B cell (primary cell): ENCODE measurements around the gene VASH1. TPM values are rescaled to one million over a fixed set of nuclear protein-coding genes. Genes with fewer than 3 reads are reported as not detected.

Experiments
- ATAC-seq: fragments of 200-7000 bp; cut with Tn5 transposase; one replicate; pipeline ENCODE4 v1.10.0; 2021; ENCODE audit warnings: low read depth, mild to moderate bottlenecking, moderate number of reproducible peaks, moderate library complexity
- CTCF ChIA-PET: fragments of 350-600 bp; sonication (Branson Sonifier 250); formaldehyde crosslinking; loops from one replicate; lab custom pipeline; 2021; ENCODE audit warnings: antibody characterized with exemption, inconsistent platforms; lab: Charles Lee
- POLR2A ChIA-PET: fragments of 350-600 bp; sonication (Branson Sonifier 250); formaldehyde crosslinking; loops from one replicate; lab custom pipeline; 2021; ENCODE audit warnings: antibody characterized with exemption; lab: Charles Lee
- DNase-seq: peaks from one replicate; pipeline ENCODE4 v3.0.0; 2013
- H2AFZ ChIP-seq: 2 replicates; pipeline ENCODE4 v1.6.1; 2012; ENCODE audit warnings: mild to moderate bottlenecking, low read depth, low read length; ENCODE audit not compliant: insufficient read depth, poor library complexity, severe bottlenecking
- H3K27ac ChIP-seq, 2 donors: 1 replicate in 1 of 2; 2 replicates in 1 of 2; pipeline ENCODE4 v1.5.1; 2012 to 2013; ENCODE audit warnings: low read length in 2 of 2, mild to moderate bottlenecking in 2 of 2, moderate library complexity in 1 of 2
- H3K27me3 ChIP-seq, 4 experiments: fragments of 200-600 bp in 1 of 4; sonication (generic) in 1 of 4; replicated peaks in 1 of 4; 1 replicate in 2 of 4; 2 replicates in 2 of 4; pipeline versions ENCODE4 v1.6.1 to v1.7.0; 2013 to 2016; ENCODE audit warnings: low read length in 3 of 4, mild to moderate bottlenecking in 2 of 4, mixed read lengths in 1 of 4, moderate library complexity in 1 of 4; ENCODE audit not compliant: insufficient read depth in 4 of 4, control insufficient read depth in 3 of 4; ENCODE audit errors: control extremely low read depth in 1 of 4
- H3K36me3 ChIP-seq, 2 experiments: replicated peaks in 1 of 2; 1 replicate in 1 of 2; 2 replicates in 1 of 2; pipeline versions ENCODE4 v1.6.1 to v1.7.1; 2013; ENCODE audit warnings: low read length in 1 of 2; ENCODE audit not compliant: insufficient read depth in 2 of 2, control insufficient read depth in 1 of 2; ENCODE audit errors: control extremely low read depth in 1 of 2, extremely low read depth in 1 of 2
- H3K4me1 ChIP-seq, 2 donors: fragments of 200-600 bp in 1 of 2; sonication (generic) in 1 of 2; 1 replicate in 1 of 2; 2 replicates in 1 of 2; pipeline versions ENCODE4 v1.5.1 to v1.6.1; 2013 to 2017; ENCODE audit warnings: low read length in 2 of 2; ENCODE audit not compliant: control insufficient read depth in 2 of 2, insufficient read depth in 2 of 2
- H3K4me2 ChIP-seq: replicated peaks from 2 replicates; pipeline ENCODE3; 2012; ENCODE audit warnings: mild to moderate bottlenecking, low read depth, low read length; ENCODE audit not compliant: poor library complexity, severe bottlenecking
- H3K4me3 ChIP-seq, 5 experiments: fragments of 200-600 bp in 1 of 5; sonication (generic) in 1 of 5; 1 replicate in 3 of 5; 2 replicates in 2 of 5; pipeline versions ENCODE4 v1.5.1 to v1.7.0; 2011 to 2016; ENCODE audit warnings: low read length in 4 of 5, mild to moderate bottlenecking in 4 of 5, low read depth in 2 of 5, control low read depth in 1 of 5, moderate library complexity in 1 of 5; ENCODE audit not compliant: insufficient read depth in 1 of 5; ENCODE audit errors: control extremely low read depth in 1 of 5, extremely low read depth in 1 of 5
- H3K79me2 ChIP-seq: fragments of 200-600 bp; sonication (generic); one replicate; pipeline ENCODE4 v1.6.0; 2016; ENCODE audit warnings: low read length; ENCODE audit not compliant: control insufficient read depth, insufficient read depth
- H3K9ac ChIP-seq: fragments of 200-600 bp; sonication (generic); 2 replicates; pipeline ENCODE4 v1.6.1; 2017; ENCODE audit warnings: mild to moderate bottlenecking, low read length, moderate library complexity
- H3K9me3 ChIP-seq, 3 donors: one replicate each; pipeline versions ENCODE4 v1.6.1 to v1.7.1; 2013; ENCODE audit warnings: low read length in 2 of 3; ENCODE audit not compliant: control insufficient read depth in 2 of 3, insufficient read depth in 1 of 3; ENCODE audit errors: control extremely low read depth in 1 of 3
- H4K20me1 ChIP-seq: 2 replicates; pipeline ENCODE4 v1.6.0; 2012; ENCODE audit warnings: mild to moderate bottlenecking, low read length; ENCODE audit not compliant: insufficient read depth, control insufficient read depth, poor library complexity, severe bottlenecking
- H3K27ac Mint-ChIP-seq: one replicate; pipeline ENCODE4 v1.8.0; 2021; ENCODE audit warnings: mixed read lengths
- H3K27me3 Mint-ChIP-seq: one replicate; pipeline ENCODE4 v1.8.0; 2021; ENCODE audit warnings: mixed read lengths
- H3K4me1 Mint-ChIP-seq: one replicate; pipeline ENCODE4 v1.8.0; 2021; ENCODE audit warnings: mixed read lengths
- H3K4me3 Mint-ChIP-seq: one replicate; pipeline ENCODE4 v1.8.0; 2021; ENCODE audit warnings: mixed read lengths
- H3K9me3 Mint-ChIP-seq: one replicate; pipeline ENCODE4 v1.8.0; 2022; ENCODE audit warnings: mixed read lengths; ENCODE audit not compliant: insufficient read depth
- CTCF ChIP-seq: fragments of 200-600 bp; IDR thresholded peaks from one replicate; pipeline ENCODE4 v1.8.0; 2022; ENCODE audit warnings: antibody characterized with exemption, mild to moderate bottlenecking
- EZH2 ChIP-seq: IDR thresholded peaks from 2 replicates; pipeline ENCODE4 v1.6.1; 2012; ENCODE audit warnings: borderline replicate concordance, low read depth, mild to moderate bottlenecking, moderate library complexity, low read length; ENCODE audit not compliant: insufficient read depth, poor library complexity, severe bottlenecking
- WGBS: methylation state at CpG from one replicate; pipeline ENCODE4 v1.1.5; 2013; ENCODE audit warnings: missing lambda C conversion rate; ENCODE audit not compliant: insufficient coverage; 5-methylcytosine and 5-hydroxymethylcytosine counted together
- intact Hi-C: fragments of 100-400 bp; cut with micrococcal nuclease; formaldehyde crosslinking; loops from one replicate; pipeline ENCODE4 v1.10.0; 2022
- polyA plus RNA-seq: library from polyadenylated mRNA; depleted of rRNA; stranded (reverse); fragments of >200 nt; gene quantifications from 2 replicates; pipeline ENCODE4 v1.2.3, GENCODE V29; 2012
- total RNA-seq, 2 donors: library from RNA; stranded (reverse); fragments of 120-200 nt in 1 of 2; gene quantifications; 1 replicate in 1 of 2; 2 replicates in 1 of 2; pipeline versions ENCODE4 v1.2.3 to v1.2.4, GENCODE V29; 2013 to 2022

Gene VASH1
- total and polyA plus RNA-seq, 2 donors (not counting 1 experiment from before 2014, with no cell fraction given), result 0.60 to 2.7 TPM

- H3K4me3 Mint-ChIP-seq, result no peak overlapping the region
- CTCF ChIA-PET, result interaction anchor here (2.7 kb wide), 1 partner anchor 17 kb away, joined by 17 read pairs; no protein-coding TSS in a partner anchor
- WGBS, result 75% methylated on average over 3 of the region's 4 CpGs
These were observed 33.9 kb upstream of the VASH1 start for GRCh38 chr14:76727384-76727783.

GRCh38 chr14:76727901-76728300 is 33.4 kb upstream of the VASH1 start:
- POLR2A ChIA-PET, result no interaction called here
- intact Hi-C loops, result no loop called here

More at GRCh38 chr14:76727384-76727783, 33.9 kb upstream of the VASH1 start:
- POLR2A ChIA-PET, result no interaction called here
- no peak for DNase-seq
- no peak for ATAC-seq
- no peaks in the 10 kb centered on the region for H3K9me3 Mint-ChIP-seq
- Histone ChIP-seq H4K20me1 (no peaks in the 10 kb centered on the region), H3K4me2 (no peak overlapping the region), H2AFZ (peak overlapping the region; percentile 9), H3K9me3 (no peaks in the 10 kb centered on the region), H3K4me3 (no peak overlapping the region), H3K36me3 (no peaks in the 10 kb centered on the region), H3K9ac (no peak overlapping the region), H3K4me1 (no peaks in the 10 kb centered on the region), H3K27me3 (no peaks in the 10 kb centered on the region), H3K79me2 (no peaks in the 10 kb centered on the region), H3K27ac (peak overlapping the region in 1 of 2 donors; percentile 16)
- intact Hi-C loops, result no loop called here
- H3K27me3 Mint-ChIP-seq, result peaks cover 24% of the 10 kb centered on the region
- TF ChIP-seq CTCF (no peak), EZH2 (no peak)
- H3K4me1 Mint-ChIP-seq, result peaks cover 8% of the 10 kb centered on the region
- no peak overlapping the region for H3K27ac Mint-ChIP-seq

More at GRCh38 chr14:76727901-76728300, 33.4 kb upstream of the VASH1 start:
- CTCF ChIA-PET, result interaction anchor here (2.7 kb wide), 1 partner anchor 17 kb away, joined by 17 read pairs; no protein-coding TSS in a partner anchor
- Histone ChIP-seq H3K4me2 (no peak overlapping the region), H3K27ac (no peak overlapping the region), H2AFZ (peak overlapping the region; percentile 9), H3K4me1 (no peaks in the 10 kb centered on the region), H3K79me2 (no peaks in the 10 kb centered on the region), H3K36me3 (no peaks in the 10 kb centered on the region), H3K4me3 (no peak overlapping the region), H3K9ac (no peak overlapping the region), H4K20me1 (no peaks in the 10 kb centered on the region), H3K27me3 (no peaks in the 10 kb centered on the region), H3K9me3 (no peaks in the 10 kb centered on the region)
- H3K9me3 Mint-ChIP-seq, result no peaks in the 10 kb centered on the region
- ATAC-seq, result no peak
- no CpG with 5 or more reads among the region's 1 CpG for WGBS
- no peak for TF ChIP-seq CTCF
- no peak for TF ChIP-seq EZH2
- no peak overlapping the region for H3K4me3 Mint-ChIP-seq
- H3K27me3 Mint-ChIP-seq, result peaks cover 24% of the 10 kb centered on the region
- DNase-seq, result no peak
- H3K4me1 Mint-ChIP-seq, result peaks cover 8% of the 10 kb centered on the region
- no peak overlapping the region for H3K27ac Mint-ChIP-seq
